ENCODE data around the gene ZMYM4. TPM values are rescaled to one million over a fixed set of nuclear protein-coding genes. Genes with fewer than 3 reads are reported as not detected.

Gene ZMYM4
- total RNA-seq, 2 experiments from 2014 or later: 21.1 to 54.3 TPM

GRCh38 chr1:35451125-35451528, 182.6 kb downstream of the ZMYM4 start:
- Histone ChIP-seq H3K4me3 (ENCODE audit: low read depth, low read length, poor library complexity, severe bottlenecking) (no peak overlapping the region), H3K4me2 (ENCODE audit: low read length) (no peak overlapping the region), H3K9me2 (ENCODE audit: insufficient read depth, low read length) (no peaks in the 10 kb centered on the region), H3K79me2 (ENCODE audit: insufficient read depth, low read depth, low read length) (no peaks in the 10 kb centered on the region), H3K36me3 (ENCODE audit: insufficient read depth, low read length) (peaks cover 37% of the 10 kb centered on the region), H4K20me1 (ENCODE audit: insufficient read depth, low read length) (no peaks in the 10 kb centered on the region), H2AFZ (ENCODE audit: low read length) (no peak overlapping the region), H3K27ac (ENCODE audit: low read depth, low read length, poor library complexity, severe bottlenecking) (no peak overlapping the region), H3K4me1 (ENCODE audit: insufficient read depth, low read length, poor library complexity, severe bottlenecking) (no peaks in the 10 kb centered on the region), H3K9me3 (ENCODE audit: low read length) (no peaks in the 10 kb centered on the region)
- intact Hi-C loops (cut with micrococcal nuclease; ENCODE audit: unreplicated experiment): loop anchor here (1.0 to 2.0 kb wide), 3 partner anchors 94 to 324 kb away; no protein-coding TSS in a partner anchor
- ChIA-PET CTCF (ENCODE audit: unreplicated experiment) (interaction anchor here (0.6 to 2.7 kb wide), 7 partner anchors 8 to 553 kb away, joined by 3 to 17 read pairs (median 3); no protein-coding TSS in a partner anchor), POLR2A (interaction anchor here (0.7 to 1.4 kb wide), 3 partner anchors 13 to 114 kb away, joined by 3 to 6 read pairs (median 4); no protein-coding TSS in a partner anchor)
- no peak for TF ChIP-seq EZH2phosphoT487 (IDR thresholded peaks at IDR 0.05; ENCODE audit: borderline replicate concordance, low read depth, low read length)
- TF ChIP-seq CTCF (conservative IDR thresholded peaks at IDR 0.05; ENCODE audit: low read length): peak; percentile 91
- no TSS peak for BruUV-seq (replicated peaks)
- DNase-seq (ENCODE audit: low spot score): peak; percentile 72

DNA sequence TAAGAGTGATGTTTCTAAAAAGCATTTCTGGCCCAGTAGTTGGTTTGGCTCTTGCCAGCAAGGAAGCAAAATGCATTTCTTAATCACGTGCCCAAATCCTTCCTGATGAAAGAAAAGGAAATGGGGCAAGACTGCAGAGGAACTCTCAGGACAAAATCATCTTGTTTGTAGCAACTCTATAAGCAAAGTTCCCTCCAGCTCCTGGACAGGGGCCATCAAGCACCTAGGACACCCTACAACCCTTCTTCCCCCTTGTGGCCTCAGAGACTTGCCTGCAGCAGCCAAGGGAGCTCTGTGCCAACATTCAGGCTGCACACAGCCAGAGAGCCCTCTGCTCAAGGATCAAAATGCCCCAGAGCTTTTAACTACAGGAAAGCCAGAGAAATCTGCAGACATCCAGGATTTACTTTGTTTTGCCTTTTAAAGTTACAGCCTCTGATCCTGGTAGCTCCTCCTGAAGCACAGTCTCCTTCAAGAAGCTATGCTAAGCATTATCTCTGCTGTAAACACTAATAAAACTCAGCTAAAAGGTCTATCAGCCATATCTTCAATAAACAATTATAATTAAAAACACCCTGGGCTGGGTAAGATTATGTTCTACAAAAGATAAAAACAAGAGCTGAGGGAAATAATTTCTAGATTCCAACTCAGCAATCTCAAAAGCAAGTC, 183.7 kb downstream of the ZMYM4 start:
- no peak overlapping the region for H3K4me3 ChIP-seq (ENCODE audit: low read depth, low read length, poor library complexity, severe bottlenecking)

More for the DNA sequence above, 183.7 kb downstream of the ZMYM4 start:
- POLR2A ChIA-PET: interaction anchor here (0.6 kb wide), 1 partner anchor 43 kb away, joined by 3 read pairs; no protein-coding TSS in a partner anchor
- CTCF ChIA-PET (ENCODE audit: unreplicated experiment): interaction anchor here (1.2 to 2.7 kb wide), 2 partner anchors 94 to 112 kb away, joined by 4 to 6 read pairs; no protein-coding TSS in a partner anchor
- Histone ChIP-seq H3K9me3 (ENCODE audit: low read length) (no peaks in the 10 kb centered on the region), H3K9me2 (ENCODE audit: insufficient read depth, low read length) (no peaks in the 10 kb centered on the region), H3K79me2 (ENCODE audit: insufficient read depth, low read depth, low read length) (no peaks in the 10 kb centered on the region), H3K27ac (ENCODE audit: low read depth, low read length, poor library complexity, severe bottlenecking) (no peak overlapping the region), H4K20me1 (ENCODE audit: insufficient read depth, low read length) (no peaks in the 10 kb centered on the region), H3K36me3 (ENCODE audit: insufficient read depth, low read length) (peaks cover 37% of the 10 kb centered on the region), H3K4me2 (ENCODE audit: low read length) (no peak overlapping the region), H2AFZ (ENCODE audit: low read length) (no peak overlapping the region), H3K4me1 (ENCODE audit: insufficient read depth, low read length, poor library complexity, severe bottlenecking) (no peaks in the 10 kb centered on the region)
- DNase-seq (ENCODE audit: low spot score): no peak
- intact Hi-C loops (cut with micrococcal nuclease; ENCODE audit: unreplicated experiment): no loop called here
- TF ChIP-seq EZH2phosphoT487 (IDR thresholded peaks at IDR 0.05; ENCODE audit: borderline replicate concordance, low read depth, low read length) (no peak), CTCF (conservative IDR thresholded peaks at IDR 0.05; ENCODE audit: low read length) (no peak)
- BruUV-seq (replicated peaks): no TSS peak

All from OCI-LY7 (cell line).